Mucosa of descending colon (tissue), 3 donors: Measurements from ENCODE around the gene SUPT20H. TPM values are rescaled to one million over a fixed set of nuclear protein-coding genes. Genes with fewer than 3 reads are reported as not detected.
"Not testable (repeated sequence)": the region's sequence is repeated elsewhere in the genome, so short reads cannot be mapped to it uniquely, and the experiment has no call there.

Source experiments
- ATAC-seq: fragments of 200-7000 bp; cut with Tn5 transposase; one replicate; pipeline ENCODE4 v1.9.1; 2020; ENCODE audit warnings: mild to moderate bottlenecking, moderate library complexity
- DNase-seq, 3 donors: peaks; one replicate each; pipeline ENCODE4 v3.0.0-alpha.2; 2020
- H3K36me3 ChIP-seq: fragments of 200-600 bp; one replicate; pipeline ENCODE4 v1.8.0; 2021; ENCODE audit warnings: low read depth, mild to moderate bottlenecking
- H3K4me1 ChIP-seq: fragments of 200-600 bp; one replicate; pipeline ENCODE4 v1.8.0; 2021; ENCODE audit warnings: low read depth, mild to moderate bottlenecking
- H3K4me3 ChIP-seq: fragments of 200-600 bp; one replicate; pipeline ENCODE4 v1.8.0; 2021; ENCODE audit warnings: mild to moderate bottlenecking
- H3K9me3 ChIP-seq: fragments of 200-600 bp; one replicate; pipeline ENCODE4 v1.8.0; 2021; ENCODE audit warnings: mild to moderate bottlenecking
- intact Hi-C, 2 donors: fragments of 100-400 bp; cut with DNase I in 1 of 2; cut with micrococcal nuclease in 1 of 2; formaldehyde crosslinking; loops; one replicate each; pipeline versions ENCODE4 v1.11.0 to v1.11.1; 2022; cut with DNase I, micrococcal nuclease
- total RNA-seq, 3 donors: library from RNA; stranded (reverse); fragmentation: NEBNext Ultra II Directional in 2 of 3; extraction: Animal tissue kit (Norgen Biotek cat#: 25700) in 2 of 3; gene quantifications; one replicate each; pipeline versions ENCODE4 v1.2.1 to v1.2.4, GENCODE V29; 2021 to 2023
- TF ChIP-seq, protein P1 (sequence below): fragments of 200-600 bp; IDR thresholded peaks from one replicate; pipeline ENCODE4 v1.8.0; 2022; ENCODE audit warnings: antibody characterized with exemption, mild to moderate bottlenecking
- donor health status: DM: no; HTN: no; CAD: no; lungs with moderate emphysema.
- donor health status: DM: no; HTN: no; CAD: no.
- donor health status: DM: no; HTN: yes; CAD: no.

Gene SUPT20H
- total RNA-seq, 3 donors from 2014 or later, result 47.7 to 56.9 (median 56.4) TPM

DNA sequence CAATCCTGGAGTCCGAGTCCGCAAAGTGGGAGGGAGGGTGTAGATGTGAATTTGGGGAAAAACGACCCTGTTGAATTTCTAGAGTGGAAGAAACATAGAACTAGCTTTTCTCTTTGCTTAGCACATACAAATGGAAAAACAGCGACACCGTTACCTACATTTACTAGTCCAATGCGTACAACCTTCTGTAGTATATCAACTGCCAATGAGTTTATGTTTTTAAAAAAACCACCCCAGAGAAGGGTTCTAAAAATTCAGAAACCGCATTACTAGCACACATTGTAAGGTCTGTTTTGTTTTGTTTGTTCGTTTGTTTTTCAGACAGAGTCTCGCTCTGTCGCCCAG, 332 bp upstream of the SUPT20H start:
- Histone ChIP-seq H3K4me3 (peak overlapping the region; percentile 67), H3K36me3 (no peaks in the 10 kb centered on the region), H3K9me3 (no peaks in the 10 kb centered on the region), H3K4me1 (peaks cover 5% of the 10 kb centered on the region)
- intact Hi-C loops, result no loop called here
- DNase-seq (no peak), ATAC-seq (peak; percentile 33)
- TF ChIP-seq, protein P1, sequence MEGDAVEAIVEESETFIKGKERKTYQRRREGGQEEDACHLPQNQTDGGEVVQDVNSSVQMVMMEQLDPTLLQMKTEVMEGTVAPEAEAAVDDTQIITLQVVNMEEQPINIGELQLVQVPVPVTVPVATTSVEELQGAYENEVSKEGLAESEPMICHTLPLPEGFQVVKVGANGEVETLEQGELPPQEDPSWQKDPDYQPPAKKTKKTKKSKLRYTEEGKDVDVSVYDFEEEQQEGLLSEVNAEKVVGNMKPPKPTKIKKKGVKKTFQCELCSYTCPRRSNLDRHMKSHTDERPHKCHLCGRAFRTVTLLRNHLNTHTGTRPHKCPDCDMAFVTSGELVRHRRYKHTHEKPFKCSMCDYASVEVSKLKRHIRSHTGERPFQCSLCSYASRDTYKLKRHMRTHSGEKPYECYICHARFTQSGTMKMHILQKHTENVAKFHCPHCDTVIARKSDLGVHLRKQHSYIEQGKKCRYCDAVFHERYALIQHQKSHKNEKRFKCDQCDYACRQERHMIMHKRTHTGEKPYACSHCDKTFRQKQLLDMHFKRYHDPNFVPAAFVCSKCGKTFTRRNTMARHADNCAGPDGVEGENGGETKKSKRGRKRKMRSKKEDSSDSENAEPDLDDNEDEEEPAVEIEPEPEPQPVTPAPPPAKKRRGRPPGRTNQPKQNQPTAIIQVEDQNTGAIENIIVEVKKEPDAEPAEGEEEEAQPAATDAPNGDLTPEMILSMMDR, result no peak

- H3K9me3 ChIP-seq, H3K4me1 ChIP-seq, DNase-seq, H3K4me3 ChIP-seq, H3K36me3 ChIP-seq, intact Hi-C loops, ATAC-seq: not testable (repeated sequence)
These were observed 3.3 kb downstream of the SUPT20H start for GRCh38 chr13:37056228-37056627.

GRCh38 chr13:37053111-37053510, 6.4 kb downstream of the SUPT20H start:
- H3K4me3 ChIP-seq, ATAC-seq, H3K9me3 ChIP-seq, H3K4me1 ChIP-seq, DNase-seq, intact Hi-C loops, H3K36me3 ChIP-seq: not testable (repeated sequence)

DNA sequence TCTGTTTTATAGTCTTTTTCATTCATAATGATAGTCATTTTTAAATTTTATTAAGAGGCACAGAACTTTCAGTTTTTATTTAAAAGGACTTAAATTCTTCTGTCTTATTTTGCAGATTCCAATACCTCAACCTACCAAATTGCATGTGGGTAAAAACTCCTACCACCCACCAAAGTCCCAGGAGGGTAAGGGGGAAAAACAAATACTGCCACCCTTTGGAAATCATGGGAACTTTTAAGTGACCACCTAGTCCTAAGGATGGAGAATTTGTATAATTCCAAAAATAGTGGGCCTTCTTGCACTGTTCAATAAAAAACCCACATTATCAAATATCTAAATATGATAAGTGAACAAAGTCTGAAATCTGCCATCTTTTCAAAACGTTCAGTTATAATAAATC, 9.7 kb downstream of the SUPT20H start:
- DNase-seq (no peak), ATAC-seq (no peak)
- intact Hi-C loops, result no loop called here
- Histone ChIP-seq H3K4me3 (no peak overlapping the region), H3K36me3 (no peaks in the 10 kb centered on the region), H3K4me1 (no peaks in the 10 kb centered on the region), H3K9me3 (no peaks in the 10 kb centered on the region)
- TF ChIP-seq, protein P1, result no peak

GRCh38 chr13:37047846-37048245, 11.6 kb downstream of the SUPT20H start:
- Histone ChIP-seq H3K4me3 (no peak overlapping the region), H3K36me3 (peaks cover 5% of the 10 kb centered on the region), H3K9me3 (no peaks in the 10 kb centered on the region), H3K4me1 (no peaks in the 10 kb centered on the region)
- DNase-seq, result no peak
- intact Hi-C loops, result no loop called here
- no peak for ATAC-seq
- TF ChIP-seq, protein P1, result no peak

DNA sequence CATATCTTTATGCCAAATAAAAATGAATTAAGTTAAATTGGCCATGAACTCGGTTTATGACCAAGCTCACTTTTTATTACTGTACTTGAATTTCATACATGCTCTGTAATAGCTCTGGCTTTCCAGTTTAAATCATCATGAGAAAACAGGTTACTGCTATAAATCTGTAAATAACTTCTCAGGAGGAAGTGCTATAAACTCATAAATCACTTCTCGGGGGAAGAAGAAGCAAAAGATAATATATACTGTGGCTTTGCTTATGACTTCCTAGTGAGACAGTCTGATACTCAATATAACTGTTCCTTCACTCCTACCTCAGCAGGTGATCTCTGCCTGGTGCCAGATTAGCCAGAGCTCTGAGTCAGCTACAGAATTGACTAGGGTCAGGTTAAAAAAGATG, 12.5 kb downstream of the SUPT20H start:
- H3K36me3 ChIP-seq, result peaks cover 9% of the 10 kb centered on the region
- ATAC-seq (peak; percentile 42), DNase-seq (no peak)
- TF ChIP-seq, protein P1, result no peak
- intact Hi-C loops, result no loop called here
- no peaks in the 10 kb centered on the region for H3K9me3 ChIP-seq
- H3K4me3 ChIP-seq, result no peak overlapping the region
- H3K4me1 ChIP-seq, result no peaks in the 10 kb centered on the region

- intact Hi-C loops, result no loop called here
- TF ChIP-seq, protein P1, result no peak
- no peaks in the 10 kb centered on the region for H3K9me3 ChIP-seq
- peaks cover 9% of the 10 kb centered on the region for H3K36me3 ChIP-seq
- no peak for ATAC-seq
- H3K4me3 ChIP-seq, result no peak overlapping the region
- no peaks in the 10 kb centered on the region for H3K4me1 ChIP-seq
- no peak for DNase-seq
These were observed 13.4 kb downstream of the SUPT20H start for GRCh38 chr13:37046062-37046461.
